ENCODE data around the gene GAP43. TPM values are rescaled to one million over a fixed set of nuclear protein-coding genes. Genes with fewer than 3 reads are reported as not detected.

GAP43 gene
- total and polyA plus RNA-seq, 2 of the 4 experiments (the other 2 are of a cell fraction), result 0.36 to 0.51 TPM

GRCh38 chr3:115758076-115758763 is 134.9 kb downstream of the GAP43 start:
- DNase-seq, result no peak
- no peaks in the 10 kb centered on the region for H4K20me1 ChIP-seq (ENCODE audit: insufficient read depth, low read length)
- no peak overlapping the region for H3K4me2 ChIP-seq (ENCODE audit: low read depth, low read length)
- WGBS, 2 experiments (ENCODE audit: extremely low coverage in 2 of 2, insufficient read length in 1 of 2), result 67% methylated on average over 1 of the region's 1 CpG; no CpG with 5 or more reads in 1 of the 2 experiments
- no peaks in the 10 kb centered on the region for H3K79me1 ChIP-seq (ENCODE audit: low read depth in 1 of 2, low read length in 2 of 2)
- H3K36me3 ChIP-seq (ENCODE audit: control insufficient read depth, insufficient read depth, low read length), result no peaks in the 10 kb centered on the region
- dilution Hi-C loops (cut with HindIII; ENCODE audit: low sequenced_read_pairs, unreplicated experiment) (no loop called here), intact Hi-C loops (cut with micrococcal nuclease) (no loop called here), in situ Hi-C loops (cut with MboI; ENCODE audit: low sequenced_read_pairs) (no loop called here)
- no peak overlapping the region for H3K18ac ChIP-seq (ENCODE audit: low read depth, low read length)
- no peak overlapping the region for H3K23ac ChIP-seq (ENCODE audit: low read depth, low read length)
- H2BK5ac ChIP-seq (ENCODE audit: low read depth, low read length, poor library complexity, severe bottlenecking), result no peak overlapping the region
- H2AK5ac ChIP-seq (ENCODE audit: low read depth, low read length), result no peak overlapping the region
- H4K8ac ChIP-seq (ENCODE audit: low read depth in 2 of 2, low read length in 2 of 2), result no peak overlapping the region
- H3K9me1 ChIP-seq (ENCODE audit: insufficient read depth, low read length), result no peaks in the 10 kb centered on the region
- no peak overlapping the region for H2BK20ac ChIP-seq (ENCODE audit: low read depth, low read length)
- CTCF ChIA-PET, result no interaction called here
- H3K9ac ChIP-seq (ENCODE audit: low read depth, low read length), result no peak overlapping the region
- ATAC-seq (ENCODE audit: low read depth), result no peak
- no peaks in the 10 kb centered on the region for H3K4me1 ChIP-seq (ENCODE audit: control insufficient read depth, insufficient read depth, low read length)
- BruUV-seq (replicated peaks), result no TSS peak
- H4K91ac ChIP-seq (ENCODE audit: insufficient read depth, low read depth, low read length), result no peak overlapping the region
- no peak overlapping the region for H2AFZ ChIP-seq (replicated peaks; ENCODE audit: low read length, poor library complexity)
- POLR2A ChIA-PET (ENCODE audit: unreplicated experiment), result no interaction called here
- no peak overlapping the region for H2AK9ac ChIP-seq (replicated peaks; ENCODE audit: low read depth, low read length, poor library complexity)
- H3K9me3 ChIP-seq (ENCODE audit: control insufficient read depth, insufficient read depth, low read length), result no peaks in the 10 kb centered on the region
- no peak overlapping the region for H3K14ac ChIP-seq (replicated peaks; ENCODE audit: low read depth, low read length)
- TF ChIP-seq MAZ (IDR thresholded peaks at IDR 0.05; ENCODE audit: borderline replicate concordance, low read depth, low read length), result no peak
- no peak overlapping the region; the same call in 2 of the 3 replicates for H2BK15ac ChIP-seq (ENCODE audit: low read depth, low read length)
- H3K27me3 ChIP-seq (ENCODE audit: control insufficient read depth, insufficient read depth, low read length), result no peaks in the 10 kb centered on the region; the same call in 1 of the 2 replicates
- H2BK120ac ChIP-seq (ENCODE audit: low read depth, low read length), result no peak overlapping the region
- no peak overlapping the region for H3K4me3 ChIP-seq (ENCODE audit: insufficient read depth, low read depth, low read length)
- no peak overlapping the region for H3K56ac ChIP-seq (ENCODE audit: extremely low read depth, insufficient read depth, low read length)
- no peak overlapping the region for H4K5ac ChIP-seq (ENCODE audit: low read depth, low read length)
- no peak overlapping the region for H3K4ac ChIP-seq (ENCODE audit: low read depth, low read length)
- H3K27ac ChIP-seq (ENCODE audit: insufficient read depth, low read length), result no peak overlapping the region
